Heart left ventricle (tissue), 13 donors: ENCODE data around the gene FBXO44.

Source experiments
- CTCF ChIP-seq, 12 donors: fragments of 200-600 bp; sonication (generic) in 4 of 12; IDR thresholded peaks; one replicate each; pipeline versions ENCODE4 v1.5.0 to v1.8.0; 2018 to 2022; ENCODE audit warnings: antibody characterized with exemption in 12 of 12, mild to moderate bottlenecking in 5 of 12
- POLR2A ChIP-seq, 2 donors: fragments of 450-650 bp; IDR thresholded peaks; one replicate each; pipeline ENCODE4 v1.6.1; 2017; ENCODE audit warnings: antibody characterized with exemption in 2 of 2, mild to moderate bottlenecking in 2 of 2, moderate library complexity in 2 of 2
- donor health status: ischemic (EF 13 %, LVEDD 7.1; RV severe dilation, severe dysfunction).
- donor health status: DM: no; HTN: yes; CAD: no.
- donor health status: DM: no; HTN: no; CAD: no.
- donor health status: ischemic (EF 25% LVEDD 6.9; RV normal size, moderate dysfunction).
- donor health status: ischemic (EF 25% LVEDD 5.7; RV mildly dilated, moderate dysfunction).
- donor health status: ischemic (EF 35%, LVEDD 5.7; RV mildly dilated, moderate dysfunction).
- donor health status: nonischemic (EF 11% LVEDD 7.7; RV severe dilation, severe dysfunction).
- donor health status: DM: yes; HTN: yes; CAD: no.
- donor health status: PGD.
- donor health status: ischemic (EF 29% LVEDD 5.4; RV normal size, mild dysfunction).
- donor health status: nonischemic (EF 23%, LVEDD 6.1; RV moderate dilation, normal function).

- TF ChIP-seq CTCF (IDR thresholded peaks at IDR 0.05) (peak in 3 of 12 donors; percentile 4 to 20 (median 20)), POLR2A (IDR thresholded peaks at IDR 0.05) (no peak)
These were observed 9.8 kb downstream of the FBXO44 start for GRCh38 chr1:11664336-11665065.
